HG03378 (cell line): ENCODE data around the gene PCNX2.
"Not testable (repeated sequence)": the region's sequence is repeated elsewhere in the genome, so short reads cannot be mapped to it uniquely, and the experiment has no call there.

Experiments used
- ATAC-seq: cut with Tn5 transposase; IDR thresholded peaks from one replicate; pipeline ENCODE4 v1.9.1; 2021; ENCODE audit warnings: mild to moderate bottlenecking, moderate library complexity; ENCODE audit not compliant: unreplicated experiment

Gene PCNX2

GRCh38 chr1:233080827-233081226 is 214.7 kb downstream of the PCNX2 start:
- not testable (repeated sequence) for ATAC-seq

- no peak for ATAC-seq
Measured at GRCh38 chr1:233080286-233080685, 215.2 kb downstream of the PCNX2 start.

GRCh38 chr1:233079574-233079973 is 216.0 kb downstream of the PCNX2 start:
- ATAC-seq: no peak

- ATAC-seq: no peak
Measured at GRCh38 chr1:233078396-233078795, 217.1 kb downstream of the PCNX2 start.

- ATAC-seq: no peak
Measured at GRCh38 chr1:233075915-233076295, 219.6 kb downstream of the PCNX2 start.

GRCh38 chr1:233066087-233066486 is 229.4 kb downstream of the PCNX2 start:
- no peak for ATAC-seq

- no peak for ATAC-seq
Measured at GRCh38 chr1:233065685-233066084, 229.8 kb downstream of the PCNX2 start.

GRCh38 chr1:233064988-233065387 is 230.5 kb downstream of the PCNX2 start:
- ATAC-seq: no peak

GRCh38 chr1:233063462-233063861 is 232.1 kb downstream of the PCNX2 start:
- ATAC-seq: no peak

- ATAC-seq: no peak
Measured at GRCh38 chr1:233061265-233061664, 234.3 kb downstream of the PCNX2 start.

- ATAC-seq: no peak
Measured at GRCh38 chr1:233060461-233060994, 235.0 kb downstream of the PCNX2 start.

GRCh38 chr1:233057836-233058235 is 237.7 kb downstream of the PCNX2 start:
- ATAC-seq: no peak

GRCh38 chr1:233055879-233056641 is 239.5 kb downstream of the PCNX2 start:
- no peak for ATAC-seq

GRCh38 chr1:233045588-233045987 is 249.9 kb downstream of the PCNX2 start:
- no peak for ATAC-seq

- ATAC-seq: no peak
Measured at GRCh38 chr1:233042834-233043233, 252.7 kb downstream of the PCNX2 start.

GRCh38 chr1:233040494-233040893 is 255.0 kb downstream of the PCNX2 start:
- no peak for ATAC-seq

GRCh38 chr1:233038581-233038980 is 256.9 kb downstream of the PCNX2 start:
- no peak for ATAC-seq

- ATAC-seq: no peak
Measured at GRCh38 chr1:233037843-233038242, 257.7 kb downstream of the PCNX2 start.

- no peak for ATAC-seq
Measured at GRCh38 chr1:233034836-233035235, 260.7 kb downstream of the PCNX2 start.

GRCh38 chr1:233033361-233033760 is 262.2 kb downstream of the PCNX2 start:
- ATAC-seq: no peak

- no peak for ATAC-seq
Measured at GRCh38 chr1:233032916-233033315, 262.6 kb downstream of the PCNX2 start.

GRCh38 chr1:233031521-233031920 is 264.0 kb downstream of the PCNX2 start:
- no peak for ATAC-seq

- ATAC-seq: no peak
Measured at GRCh38 chr1:233027046-233027445, 268.5 kb downstream of the PCNX2 start.
